Adrenal gland (tissue), 12 donors: ENCODE data around the gene PTK7. TPM values are rescaled to one million over a fixed set of nuclear protein-coding genes. Genes with fewer than 3 reads are reported as not detected.

ENCODE experiments used
- DNase-seq, 7 donors: peaks; one replicate each; pipeline ENCODE4 v3.0.0-alpha.2; 2019 to 2020
- H3K27ac ChIP-seq, 5 donors: fragments of 200-600 bp; sonication (generic) in 4 of 5; 1 replicate in 3 of 5; 2 replicates in 2 of 5; pipeline versions ENCODE4 v1.5.1 to v1.8.0; 2016 to 2020; ENCODE audit warnings: mild to moderate bottlenecking in 1 of 5
- H3K27me3 ChIP-seq: fragments of 200-600 bp; 2 replicates; pipeline ENCODE4 v1.8.0; 2021
- H3K36me3 ChIP-seq, 2 donors: fragments of 200-600 bp; replicated peaks in 1 of 2; 1 replicate in 1 of 2; 2 replicates in 1 of 2; pipeline versions ENCODE4 v1.5.1 to v1.8.0; 2018 to 2022
- H3K4me1 ChIP-seq, 2 donors: fragments of 200-600 bp; replicated peaks in 1 of 2; 1 replicate in 1 of 2; 2 replicates in 1 of 2; pipeline versions ENCODE4 v1.5.1 to v1.8.0; 2018 to 2021
- H3K4me3 ChIP-seq, 4 donors: fragments of 200-600 bp; sonication (generic) in 3 of 4; one replicate each; pipeline ENCODE4 v1.5.1; 2016 to 2018
- H3K9me3 ChIP-seq, 3 donors: fragments of 200-600 bp; sonication (generic) in 1 of 3; replicated peaks in 1 of 3; 1 replicate in 2 of 3; 2 replicates in 1 of 3; pipeline versions ENCODE4 v1.5.1 to v1.8.0; 2016 to 2021
- CTCF ChIP-seq, 6 experiments: fragments of 450-650 bp in 4 of 6; fragments of 200-600 bp in 2 of 6; sonication (generic) in 1 of 6; IDR thresholded peaks; 1 replicate in 5 of 6; 2 replicates in 1 of 6; pipeline versions ENCODE4 v1.5.1 to v1.8.0; 2016 to 2021; ENCODE audit warnings: antibody characterized with exemption in 6 of 6, mild to moderate bottlenecking in 2 of 6, moderate library complexity in 1 of 6
- POLR2A ChIP-seq, 2 donors: fragments of 450-650 bp; IDR thresholded peaks; one replicate each; pipeline ENCODE4 v1.6.1; 2017; ENCODE audit warnings: antibody characterized with exemption in 2 of 2, mild to moderate bottlenecking in 2 of 2, moderate library complexity in 1 of 2
- WGBS, 4 donors: extraction: QIAGEN DNeasy Blood & Tissue Kit in 2 of 4; methylation state at CpG; one replicate each; pipeline versions ENCODE4 v1.1.5 to v1.1.7; 2013 to 2017; 5-methylcytosine and 5-hydroxymethylcytosine counted together
- intact Hi-C, 2 donors: fragments of 100-400 bp; cut with DNase I; formaldehyde crosslinking; loops; one replicate each; pipeline versions ENCODE4 v1.14.1 to v1.15.0; 2022 to 2023
- polyA plus RNA-seq, 3 donors: library from polyadenylated mRNA; stranded (reverse); fragments of 200-250 nt in 2 of 3; fragments of 350-450 nt in 1 of 3; fragmentation: Illumina TruSeq in 1 of 3; extraction: RNeasy Lipid Tissue Mini Kit (QIAGEN cat#74804) in 1 of 3; gene quantifications; one replicate each; pipeline ENCODE4 v1.2.3, GENCODE V29; 2013 to 2014
- total RNA-seq, 9 donors: library from RNA; depleted of rRNA in 4 of 9; stranded (reverse); fragments of >200 nt in 4 of 9; fragments of 120-200 nt in 1 of 9; fragmentation: NEBNext Ultra II Directional in 1 of 9; extraction: Animal tissue kit (Norgen Biotek cat#: 25700) in 1 of 9; gene quantifications; one replicate each; pipeline versions ENCODE4 v1.1.0 to v1.2.4, GENCODE V29; 2013 to 2023
- donor health status: healthy with polysubstance abuse.
- donor health status: Bipolar disorder and iron deficiency.
- donor health status: DM: yes; HTN: yes; CAD: no.
- donor health status: DM: no; HTN: no; CAD: no.
- donor health status: DM: no; HTN: no; CAD: no.
- donor health status: DM: yes; HTN: yes; CAD: no.

The PTK7 gene
- total and polyA plus RNA-seq, 12 donors = 2.8 to 16.7 (median 8.2) TPM

DNA sequence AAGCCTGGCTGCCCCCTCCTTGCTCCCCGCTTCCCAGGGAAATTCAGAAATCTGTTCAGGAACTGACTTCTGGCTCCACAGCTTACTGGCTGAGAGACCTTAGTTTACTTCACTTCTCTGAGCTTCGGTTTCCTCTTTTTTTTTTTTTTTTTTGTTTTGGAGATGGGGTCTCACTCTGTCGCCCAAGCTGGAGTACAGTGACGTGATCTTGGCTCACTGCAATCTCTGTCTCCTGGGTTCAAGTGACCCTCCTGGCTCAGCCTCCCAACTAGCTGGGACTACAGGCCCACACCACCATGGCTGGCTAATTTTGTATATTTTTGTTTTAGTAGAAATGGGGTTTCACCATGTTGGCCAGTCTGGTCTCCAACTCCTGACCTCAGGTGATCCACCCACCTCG is 14.9 kb downstream of the PTK7 start:
- Histone ChIP-seq H3K4me3 (no peak overlapping the region), H3K27ac (no peak overlapping the region), H3K36me3 (no peaks in the 10 kb centered on the region), H3K27me3 (no peaks in the 10 kb centered on the region), H3K9me3 (no peaks in the 10 kb centered on the region), H3K4me1 (peaks cover 0 to 7% of the 10 kb centered on the region in 2 donors)
- WGBS, 4 donors = 75 to 81% (median 78%) methylated on average over 5 of the region's 5 CpGs
- intact Hi-C loops = no loop called here
- no peak for TF ChIP-seq POLR2A (IDR thresholded peaks at IDR 0.05)
- no peak for TF ChIP-seq CTCF (IDR thresholded peaks at IDR 0.05)
- DNase-seq = no peak

DNA sequence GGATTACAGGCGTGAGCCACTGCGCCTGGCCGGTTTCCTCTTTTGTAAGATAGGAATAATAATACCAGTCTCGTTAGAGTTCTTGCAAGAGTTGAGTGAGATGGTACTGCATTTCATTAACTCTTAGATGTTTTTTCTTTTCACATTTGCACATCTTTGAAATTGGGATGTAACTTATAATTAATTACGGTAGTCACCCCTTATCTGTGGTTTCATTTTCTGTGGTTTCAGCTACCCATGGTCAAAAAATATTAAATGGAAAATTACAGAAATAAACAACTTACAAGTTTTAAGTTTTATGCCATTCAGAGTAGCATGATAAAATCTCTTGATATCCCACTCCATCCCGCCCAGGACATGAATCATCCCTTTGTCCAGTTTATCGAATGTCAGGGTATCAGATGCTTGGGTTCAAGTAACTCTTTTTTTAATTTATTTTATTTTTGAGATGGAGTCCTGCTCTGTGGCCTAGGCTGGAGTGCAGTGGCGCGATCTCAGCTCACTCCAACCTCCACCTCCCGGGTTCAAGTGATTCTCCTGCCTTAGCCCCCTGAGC is 15.4 kb downstream of the PTK7 start:
- no peak for TF ChIP-seq POLR2A (IDR thresholded peaks at IDR 0.05)
- H3K9me3 ChIP-seq = no peaks in the 10 kb centered on the region
- H3K27me3 ChIP-seq = no peaks in the 10 kb centered on the region
- DNase-seq = no peak
- no peaks in the 10 kb centered on the region for H3K36me3 ChIP-seq
- peaks cover 0 to 7% of the 10 kb centered on the region in 2 donors for H3K4me1 ChIP-seq
- H3K4me3 ChIP-seq = no peak overlapping the region
- intact Hi-C loops = no loop called here
- H3K27ac ChIP-seq = no peak overlapping the region
- 78 to 90% (median 88%) methylated on average over 10 of the region's 10 CpGs for WGBS, 4 donors

DNA sequence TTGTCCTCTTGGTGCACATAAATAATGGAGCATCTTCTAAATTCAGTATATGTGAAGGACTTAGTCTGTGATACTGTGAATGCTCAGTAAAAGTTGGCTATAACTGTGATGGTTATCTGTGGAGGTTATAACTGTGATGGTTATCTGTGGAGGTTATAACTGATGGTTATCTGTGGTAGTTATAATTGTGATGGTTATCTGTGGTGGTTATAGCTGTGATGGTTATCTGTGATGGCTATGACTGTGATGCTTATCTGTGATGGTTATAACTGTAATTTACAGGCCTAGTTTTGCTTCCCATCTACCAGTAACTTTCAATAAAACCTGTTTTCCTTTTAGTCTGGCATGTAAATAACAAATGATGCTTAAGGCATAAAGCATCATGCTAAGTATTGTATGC is 16.5 kb downstream of the PTK7 start:
- intact Hi-C loops = no loop called here
- no peak overlapping the region for H3K4me3 ChIP-seq
- H3K4me1 ChIP-seq = peaks cover 0 to 7% of the 10 kb centered on the region in 2 donors
- no peak for TF ChIP-seq POLR2A (IDR thresholded peaks at IDR 0.05)
- no peak for TF ChIP-seq CTCF (IDR thresholded peaks at IDR 0.05)
- no peak for DNase-seq
- H3K27ac ChIP-seq = no peak overlapping the region
- no peaks in the 10 kb centered on the region for H3K36me3 ChIP-seq
- H3K27me3 ChIP-seq = no peaks in the 10 kb centered on the region
- H3K9me3 ChIP-seq = no peaks in the 10 kb centered on the region

DNA sequence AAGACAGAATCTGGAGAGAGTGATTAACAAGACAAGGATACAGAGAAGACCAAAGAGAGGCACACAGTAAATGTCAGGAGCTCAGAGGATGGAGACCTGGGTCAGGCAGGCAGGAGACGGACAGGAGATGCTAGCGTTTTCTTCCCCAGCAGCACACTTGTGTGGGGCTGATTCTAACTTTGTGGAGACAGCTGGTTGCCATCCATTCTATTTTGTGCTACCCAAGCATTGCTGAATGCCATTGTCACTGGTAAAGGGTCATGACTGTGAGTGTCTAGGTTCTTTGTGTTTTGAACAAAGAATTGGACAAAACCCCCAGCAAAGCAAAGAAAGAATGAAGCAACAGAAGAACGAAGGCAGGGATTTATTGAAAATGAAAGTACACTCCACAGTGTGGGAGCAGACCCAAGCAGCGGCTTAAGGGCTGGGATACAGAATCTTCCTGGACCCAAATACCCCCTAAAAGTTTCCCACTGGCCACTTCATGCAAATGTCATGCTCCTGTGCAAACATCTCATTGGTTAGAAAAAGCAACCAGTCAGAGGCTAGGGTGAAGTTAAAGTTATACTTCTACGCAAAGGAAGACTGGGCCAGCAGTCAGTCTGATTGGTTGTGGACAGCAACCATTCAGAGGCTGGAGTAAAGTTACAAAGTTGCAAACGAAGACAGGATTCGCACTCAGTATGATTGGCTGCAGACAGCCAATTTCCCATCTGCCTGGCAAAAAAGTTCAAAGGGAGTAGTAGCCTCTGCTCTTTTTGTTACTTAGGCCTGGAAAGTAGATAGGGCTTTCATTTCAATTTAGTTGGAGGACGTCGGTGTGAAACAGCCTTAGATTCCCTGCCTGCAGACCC is 17.5 kb downstream of the PTK7 start:
- intact Hi-C loops = no loop called here
- no peak for TF ChIP-seq CTCF (IDR thresholded peaks at IDR 0.05)
- peak in 1 of 2 donors; percentile 18 for TF ChIP-seq POLR2A (IDR thresholded peaks at IDR 0.05)
- WGBS, 4 donors = 41 to 60% (median 52%) methylated on average over 9 of the region's 9 CpGs
- H3K4me3 ChIP-seq = peak overlapping the region in 1 of 4 donors; percentile 64
- H3K36me3 ChIP-seq = no peaks in the 10 kb centered on the region
- H3K4me1 ChIP-seq = peaks cover 0 to 7% of the 10 kb centered on the region in 2 donors
- no peaks in the 10 kb centered on the region for H3K27me3 ChIP-seq
- DNase-seq = peak in 6 of 7 donors; percentile 48 to 73 (median 58)
- no peaks in the 10 kb centered on the region for H3K9me3 ChIP-seq
- peak overlapping the region in 2 of 5 donors; percentile 42 to 77 for H3K27ac ChIP-seq
